Calu3 (cell line): ENCODE results near the gene C1orf52. TPM values are rescaled to one million over a fixed set of nuclear protein-coding genes. Genes with fewer than 3 reads are reported as not detected.

Experiments used
- BruUV-seq: library from RNA; stranded (reverse); fragments of 400-500 nt; replicated peaks from 2 replicates; lab custom pipeline; 2021; lab: Mats Ljungman, UMichigan
- CTCF ChIA-PET: fragments of 300-600 bp; sonication (Branson Sonifier 250); formaldehyde crosslinking; loops from one replicate; lab custom pipeline; 2022; ENCODE audit warnings: antibody characterized with exemption; lab: Charles Lee
- DNase-seq: peaks from one replicate; pipeline ENCODE4 v3.0.0; 2022
- H3K27ac Mint-ChIP-seq: one replicate; pipeline ENCODE4 v1.8.0; 2022; ENCODE audit warnings: mixed read lengths; ENCODE audit not compliant: unreplicated experiment
- H3K27me3 Mint-ChIP-seq: one replicate; pipeline ENCODE4 v1.8.0; 2022; ENCODE audit warnings: mixed read lengths; ENCODE audit not compliant: unreplicated experiment
- H3K36me3 Mint-ChIP-seq: one replicate; pipeline ENCODE4 v1.8.0; 2022; ENCODE audit warnings: mild to moderate bottlenecking, moderate library complexity, mixed read lengths; ENCODE audit not compliant: insufficient read depth, unreplicated experiment
- H3K4me1 Mint-ChIP-seq: one replicate; pipeline ENCODE4 v1.8.0; 2022; ENCODE audit warnings: mild to moderate bottlenecking, low read depth, mixed read lengths; ENCODE audit not compliant: unreplicated experiment
- H3K4me3 Mint-ChIP-seq: one replicate; pipeline ENCODE4 v1.8.0; 2022; ENCODE audit warnings: mild to moderate bottlenecking, low read depth, moderate library complexity, mixed read lengths; ENCODE audit not compliant: unreplicated experiment
- H3K9me3 Mint-ChIP-seq: one replicate; pipeline ENCODE4 v1.8.0; 2022; ENCODE audit warnings: low read depth, mixed read lengths; ENCODE audit not compliant: unreplicated experiment
- intact Hi-C: fragments of 100-400 bp; cut with micrococcal nuclease; formaldehyde crosslinking; loops from one replicate; pipeline ENCODE4 v1.10.0; 2022; ENCODE audit not compliant: unreplicated experiment
- total RNA-seq: library from RNA; stranded (reverse); gene quantifications from 2 replicates; pipeline ENCODE4 v1.2.3, GENCODE V29; 2022
- TF ChIP-seq, protein P1 (sequence below): fragments of 200-600 bp; IDR thresholded peaks from one replicate; pipeline ENCODE4 v1.8.0; 2022; ENCODE audit warnings: antibody characterized with exemption; ENCODE audit not compliant: unreplicated experiment

The C1orf52 gene
- total RNA-seq, 1 experiment from 2014 or later: 29.7 TPM

DNA sequence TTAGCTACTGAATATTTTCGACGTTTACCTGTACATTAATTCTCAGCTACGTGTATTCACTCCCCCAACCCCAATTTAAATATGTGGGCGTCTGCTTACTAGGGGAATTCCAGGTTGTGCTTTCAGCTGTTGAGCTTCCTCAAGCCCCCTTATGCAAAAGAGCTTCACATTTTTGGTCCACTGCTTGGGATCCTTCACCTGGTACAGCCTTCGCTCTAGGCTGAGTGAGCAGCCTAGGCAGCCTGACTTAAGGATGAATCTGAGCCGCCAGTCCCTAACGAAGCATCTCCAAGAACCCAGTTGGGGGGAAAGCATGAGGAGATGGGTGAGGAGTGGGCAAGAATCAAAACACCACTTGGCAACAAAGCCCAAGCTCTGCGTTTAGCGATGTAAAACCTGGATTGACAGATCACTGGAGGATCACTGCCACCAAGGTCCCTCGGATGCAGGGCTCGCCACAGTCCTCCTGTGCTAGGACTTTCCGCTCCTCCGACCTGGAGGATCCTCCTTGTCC lies 16.3 kb upstream of the C1orf52 start:
- CTCF ChIA-PET: interaction anchor here (0.7 to 2.1 kb wide), 7 partner anchors 9 to 382 kb away, joined by 3 to 11 read pairs (median 6); partner anchors contain the start of gene C1orf52
- DNase-seq: no peak

DNA sequence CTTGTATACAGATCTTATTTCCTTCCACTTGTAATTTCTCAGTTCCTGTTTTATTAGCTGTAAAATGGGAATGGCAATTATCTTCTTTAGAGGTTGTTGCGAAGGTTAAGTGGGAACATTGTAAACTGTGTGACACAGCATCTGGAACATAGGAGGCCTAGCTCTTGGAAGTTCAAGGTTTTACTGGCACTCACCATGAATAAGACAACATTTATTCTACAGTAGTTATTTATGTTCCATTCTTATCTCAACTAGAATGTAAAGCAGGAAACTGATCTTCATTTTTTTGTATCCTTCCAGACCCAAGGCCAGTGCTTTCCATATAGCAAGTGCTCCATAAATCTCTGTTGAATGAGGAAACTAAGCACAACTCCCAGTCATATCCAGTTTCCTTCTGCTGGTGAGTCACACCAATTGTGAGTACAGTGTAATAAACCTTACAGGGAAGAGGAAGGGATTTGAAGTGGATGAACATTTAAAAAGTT lies 15.5 kb upstream of the C1orf52 start:
- intact Hi-C loops: no loop called here
- CTCF ChIA-PET: interaction anchor here (1.4 to 2.1 kb wide), 2 partner anchors 15 to 23 kb away, joined by 4 to 11 read pairs; partner anchors contain the start of gene C1orf52
- TF ChIP-seq, protein P1, sequence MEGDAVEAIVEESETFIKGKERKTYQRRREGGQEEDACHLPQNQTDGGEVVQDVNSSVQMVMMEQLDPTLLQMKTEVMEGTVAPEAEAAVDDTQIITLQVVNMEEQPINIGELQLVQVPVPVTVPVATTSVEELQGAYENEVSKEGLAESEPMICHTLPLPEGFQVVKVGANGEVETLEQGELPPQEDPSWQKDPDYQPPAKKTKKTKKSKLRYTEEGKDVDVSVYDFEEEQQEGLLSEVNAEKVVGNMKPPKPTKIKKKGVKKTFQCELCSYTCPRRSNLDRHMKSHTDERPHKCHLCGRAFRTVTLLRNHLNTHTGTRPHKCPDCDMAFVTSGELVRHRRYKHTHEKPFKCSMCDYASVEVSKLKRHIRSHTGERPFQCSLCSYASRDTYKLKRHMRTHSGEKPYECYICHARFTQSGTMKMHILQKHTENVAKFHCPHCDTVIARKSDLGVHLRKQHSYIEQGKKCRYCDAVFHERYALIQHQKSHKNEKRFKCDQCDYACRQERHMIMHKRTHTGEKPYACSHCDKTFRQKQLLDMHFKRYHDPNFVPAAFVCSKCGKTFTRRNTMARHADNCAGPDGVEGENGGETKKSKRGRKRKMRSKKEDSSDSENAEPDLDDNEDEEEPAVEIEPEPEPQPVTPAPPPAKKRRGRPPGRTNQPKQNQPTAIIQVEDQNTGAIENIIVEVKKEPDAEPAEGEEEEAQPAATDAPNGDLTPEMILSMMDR: no peak
- H3K27me3 Mint-ChIP-seq: no peaks in the 10 kb centered on the region
- peak overlapping the region; percentile 86 for H3K4me3 Mint-ChIP-seq
- peak overlapping the region; percentile 10 for H3K27ac Mint-ChIP-seq
- TSS peak; percentile 57 for BruUV-seq
- DNase-seq: peak; percentile 43
- no peaks in the 10 kb centered on the region for H3K9me3 Mint-ChIP-seq
- peaks cover 68% of the 10 kb centered on the region for H3K36me3 Mint-ChIP-seq
- peaks cover 50% of the 10 kb centered on the region for H3K4me1 Mint-ChIP-seq

More for the DNA sequence above, 16.3 kb upstream of the C1orf52 start:
- no peaks in the 10 kb centered on the region for H3K9me3 Mint-ChIP-seq
- TF ChIP-seq, protein P1: no peak
- peak overlapping the region; percentile 86 for H3K4me3 Mint-ChIP-seq
- peaks cover 64% of the 10 kb centered on the region for H3K36me3 Mint-ChIP-seq
- H3K27me3 Mint-ChIP-seq: no peaks in the 10 kb centered on the region
- intact Hi-C loops: no loop called here
- H3K4me1 Mint-ChIP-seq: peaks cover 57% of the 10 kb centered on the region
- no TSS peak for BruUV-seq
- H3K27ac Mint-ChIP-seq: peak overlapping the region; percentile 10

DNA sequence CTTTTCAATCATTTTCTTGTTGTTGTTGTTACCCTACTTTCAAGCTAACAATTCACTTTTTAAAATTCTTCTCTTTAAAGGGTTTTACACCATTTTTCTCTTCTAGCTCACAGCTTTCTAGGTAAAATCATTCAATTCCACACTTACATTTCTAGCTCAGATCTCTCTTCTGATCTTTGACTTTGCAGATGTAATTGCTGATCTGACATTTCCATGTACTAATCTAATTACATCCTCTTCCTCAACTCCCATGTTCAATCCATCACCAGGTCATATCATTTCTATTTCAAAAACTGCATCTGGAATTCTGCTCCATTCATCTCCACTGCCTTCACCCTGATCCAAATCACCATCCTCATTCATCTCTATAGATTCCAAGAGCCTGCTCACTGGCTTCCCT lies 13.9 kb upstream of the C1orf52 start:
- Mint-ChIP-seq H3K4me3 (peak overlapping the region; percentile 86), H3K27ac (peak overlapping the region; percentile 10), H3K27me3 (no peaks in the 10 kb centered on the region), H3K4me1 (peaks cover 47% of the 10 kb centered on the region), H3K36me3 (peaks cover 75% of the 10 kb centered on the region), H3K9me3 (no peaks in the 10 kb centered on the region)
- no peak for DNase-seq
- no TSS peak for BruUV-seq
- TF ChIP-seq, protein P1: no peak
- CTCF ChIA-PET: no interaction called here
- intact Hi-C loops: no loop called here

DNA sequence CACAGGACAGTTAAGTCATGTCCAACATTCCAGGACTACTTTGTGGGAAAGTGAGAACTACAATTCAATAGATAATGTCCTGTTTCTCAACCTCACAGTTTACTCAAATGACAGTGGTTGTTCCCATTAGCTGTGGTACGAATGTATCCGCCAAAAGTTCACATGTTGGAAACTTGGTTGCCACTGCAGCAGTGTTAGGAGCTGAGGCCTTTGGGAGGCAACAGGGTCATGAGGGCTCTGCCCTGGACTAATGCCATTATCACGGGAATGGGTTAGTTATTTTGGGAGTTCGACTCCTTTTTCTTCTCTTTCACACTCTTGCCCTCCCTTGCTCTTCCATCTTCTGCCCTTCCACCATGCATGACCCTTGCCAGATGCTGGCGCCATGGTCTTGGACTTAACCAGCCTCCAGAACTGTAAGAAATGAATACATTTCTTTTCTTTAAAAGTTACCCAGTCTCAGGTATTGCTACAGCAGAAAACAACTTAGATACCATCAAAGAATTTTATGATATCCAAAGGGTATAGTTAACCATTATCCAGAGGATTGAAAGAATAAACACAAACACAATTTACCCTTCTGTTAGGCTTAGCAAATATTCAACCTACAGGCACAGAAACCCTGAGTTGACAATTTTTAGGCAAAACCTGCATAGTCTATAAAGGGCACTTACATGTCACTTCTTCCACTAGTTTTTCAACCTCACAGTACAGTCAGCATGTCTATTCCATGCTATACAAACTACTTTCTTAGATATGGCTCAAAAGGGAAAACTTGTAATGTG lies 9.5 kb upstream of the C1orf52 start:
- TF ChIP-seq, protein P1: no peak
- DNase-seq: no peak
- Mint-ChIP-seq H3K36me3 (peaks cover 71% of the 10 kb centered on the region), H3K27ac (no peak overlapping the region), H3K9me3 (no peaks in the 10 kb centered on the region), H3K4me1 (peaks cover 38% of the 10 kb centered on the region), H3K4me3 (no peak overlapping the region), H3K27me3 (no peaks in the 10 kb centered on the region)
- BruUV-seq: no TSS peak
- intact Hi-C loops: no loop called here
- CTCF ChIA-PET: interaction anchor here (0.7 kb wide), 1 partner anchor 832 kb away, joined by 8 read pairs; no protein-coding TSS in a partner anchor
